Measurements from ENCODE around the gene C22orf39.

Gene C22orf39

DNA sequence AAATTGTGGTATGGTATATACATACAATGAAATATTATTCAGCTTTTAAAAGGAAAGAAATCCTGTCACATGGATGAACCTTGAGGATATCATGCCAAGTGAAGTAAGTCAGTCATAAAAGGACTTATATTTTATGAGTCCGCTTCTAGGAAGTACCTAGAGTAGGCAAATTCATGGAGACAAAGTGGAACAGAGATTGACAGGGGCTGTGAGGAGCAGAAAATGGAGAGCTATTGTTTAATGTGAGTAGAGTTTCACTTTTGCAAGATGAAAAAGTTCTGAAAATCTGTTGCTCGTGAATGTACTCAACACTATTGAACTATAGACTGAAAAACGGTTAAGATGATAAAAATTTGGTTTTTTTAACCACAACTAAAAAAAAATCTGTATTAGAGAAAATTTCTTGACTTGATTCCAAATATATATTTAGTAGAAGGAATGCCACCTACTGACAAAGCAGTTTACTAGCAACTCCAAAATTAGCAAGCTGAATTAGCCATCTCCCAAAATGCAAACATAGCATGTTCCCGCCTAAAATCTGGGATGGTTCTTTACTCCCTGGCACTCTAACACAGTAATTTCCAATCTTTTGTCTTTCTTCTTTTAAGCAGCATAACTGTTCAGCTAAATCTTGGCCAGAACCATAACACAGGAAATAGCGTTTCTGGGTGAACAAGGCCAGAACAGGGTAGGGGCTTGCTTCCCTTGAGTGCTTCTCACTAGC lies 30.0 kb upstream of the C22orf39 start:
- peak; percentile 15 for DNase-seq (ENCODE audit: low spot score)

DNA sequence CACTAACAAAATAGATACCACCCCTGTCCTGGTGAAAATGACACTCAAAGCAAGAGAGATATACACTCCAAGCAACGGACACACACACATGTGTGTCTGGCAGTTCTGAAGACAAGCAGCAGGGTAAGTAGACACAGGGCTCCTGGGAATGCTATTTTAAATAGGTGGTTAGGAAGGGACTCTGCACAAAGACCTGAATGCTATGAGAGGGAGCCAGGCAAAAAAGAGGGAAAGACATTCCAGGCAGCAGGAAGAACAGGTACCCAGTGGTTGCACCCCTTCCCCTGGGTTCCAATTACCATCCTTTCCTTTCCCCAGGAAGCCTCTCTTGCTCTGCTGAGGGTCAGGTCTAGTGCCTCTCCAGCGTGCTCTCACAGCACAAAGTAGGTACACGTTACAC lies 28.5 kb upstream of the C22orf39 start:
- DNase-seq (ENCODE audit: low spot score), result no peak

DNA sequence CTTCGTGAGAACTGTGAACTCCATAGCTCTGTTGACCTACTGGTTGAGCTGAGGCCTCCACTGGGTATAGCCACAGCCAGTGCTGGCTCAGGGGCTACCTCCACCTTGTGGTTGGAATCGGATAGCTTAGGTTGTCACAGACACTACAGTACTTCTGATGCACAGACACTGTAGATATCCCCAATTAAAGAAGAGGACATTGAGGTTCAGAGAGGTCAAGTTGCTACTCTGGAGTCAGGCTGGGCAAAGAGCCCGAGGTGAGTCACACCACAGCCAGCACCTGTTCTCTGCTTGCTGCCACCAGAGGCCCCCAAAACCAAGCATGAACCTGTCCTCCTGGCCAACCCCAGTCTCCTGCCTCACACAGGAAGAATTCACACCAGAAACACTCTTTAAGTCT lies 26.1 kb upstream of the C22orf39 start:
- no peak for DNase-seq (ENCODE audit: low spot score)

DNA sequence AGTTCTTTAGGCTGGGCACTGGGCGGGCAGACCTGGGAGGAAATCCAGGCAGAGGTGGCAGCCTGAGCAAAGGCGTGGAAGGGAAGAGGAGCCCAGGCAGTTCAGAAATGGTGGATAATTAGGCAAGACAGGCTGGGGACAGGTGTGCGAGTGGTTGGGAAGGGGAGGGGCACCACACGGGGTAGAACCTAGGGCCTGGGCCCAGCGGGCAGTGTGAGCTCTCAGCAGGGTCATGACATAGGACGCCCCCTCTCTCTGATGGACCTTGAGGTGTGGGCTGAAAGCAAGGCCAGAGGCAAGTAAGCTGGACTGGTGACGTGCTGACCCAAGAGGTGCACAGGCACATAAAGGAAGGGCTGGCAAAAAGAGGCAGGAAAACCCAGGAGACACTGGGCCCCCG lies 24.7 kb upstream of the C22orf39 start:
- DNase-seq (ENCODE audit: low spot score), result no peak

DNA sequence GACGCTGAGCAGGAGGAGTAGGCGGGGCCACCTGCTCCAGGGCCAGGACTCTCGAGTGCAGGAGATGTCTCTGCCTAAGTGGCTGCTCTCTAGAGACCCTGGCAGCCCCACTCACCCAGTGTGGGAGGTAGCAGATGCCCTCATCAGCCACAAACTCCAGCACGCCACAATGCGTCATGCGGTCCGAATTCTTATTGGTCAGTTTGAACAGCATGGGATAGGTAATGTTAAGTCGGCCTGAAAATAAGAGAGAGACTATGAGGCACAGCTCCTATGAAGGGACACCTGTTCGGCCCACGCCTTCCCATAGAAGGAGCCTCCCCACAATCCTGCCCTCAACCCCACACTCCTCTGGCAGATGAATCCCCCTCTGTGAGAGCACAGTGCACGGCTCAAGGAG lies 24.1 kb upstream of the C22orf39 start:
- no peak for DNase-seq (ENCODE audit: low spot score)

DNA sequence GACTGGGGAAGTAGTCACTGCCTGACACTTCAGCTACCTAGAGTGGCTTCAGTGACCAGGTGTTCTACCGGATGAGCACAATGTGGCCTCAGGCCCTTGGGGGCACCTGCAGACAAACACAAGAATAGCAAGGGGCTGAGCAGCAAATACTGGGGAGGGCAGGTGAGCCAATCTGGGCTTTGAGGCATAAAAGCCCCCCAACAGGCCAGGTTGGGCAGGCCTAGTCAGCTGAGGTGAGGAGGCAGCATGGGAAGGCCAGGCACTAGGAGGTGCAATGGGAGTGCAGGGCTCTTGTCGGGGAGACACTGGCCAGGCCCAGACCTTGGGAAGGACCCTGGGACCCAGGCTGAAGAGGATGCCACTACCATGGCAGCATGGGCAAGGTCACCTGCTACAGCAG lies 22.5 kb upstream of the C22orf39 start:
- DNase-seq (ENCODE audit: low spot score), result no peak

DNA sequence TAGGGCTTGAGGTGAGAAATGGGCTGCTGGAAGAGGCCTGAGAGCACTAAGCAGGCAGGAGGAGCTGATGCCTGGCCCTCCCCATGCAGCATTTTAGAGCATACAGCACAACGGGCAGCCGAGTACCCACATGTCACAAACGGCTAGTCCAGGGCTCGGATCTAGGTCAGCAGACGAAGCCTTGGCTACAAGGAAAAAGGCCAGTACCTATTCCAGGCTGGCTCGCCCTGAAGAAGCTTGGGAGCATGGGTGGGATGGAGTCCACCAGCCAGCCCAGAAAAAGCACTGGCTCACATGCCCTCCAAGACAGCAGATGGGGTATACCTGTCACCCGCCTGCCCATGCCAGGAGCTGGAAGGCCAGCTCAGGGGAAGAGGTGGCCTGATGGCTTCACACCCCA lies 21.9 kb upstream of the C22orf39 start:
- no peak for DNase-seq (ENCODE audit: low spot score)

DNA sequence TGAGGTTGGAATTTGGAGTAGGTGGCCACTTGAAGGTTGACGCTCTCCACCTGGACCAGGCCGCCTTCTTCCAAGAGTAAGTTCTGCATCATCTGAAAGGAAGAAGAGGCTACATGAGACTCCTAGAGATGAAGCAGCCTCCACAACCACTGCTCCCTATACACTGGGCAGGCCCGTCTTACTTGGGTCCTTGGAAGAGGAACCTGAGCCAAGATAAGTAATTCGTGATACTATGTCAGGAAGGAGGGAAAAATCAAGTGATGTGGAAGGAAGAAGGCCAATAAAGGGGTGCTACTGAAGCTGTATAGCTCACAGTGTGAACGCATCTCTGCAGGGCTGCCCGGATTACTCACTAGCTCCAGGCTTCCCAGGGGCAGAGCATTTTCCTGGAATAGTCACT lies 20.4 kb upstream of the C22orf39 start:
- no peak for DNase-seq (ENCODE audit: low spot score)

DNA sequence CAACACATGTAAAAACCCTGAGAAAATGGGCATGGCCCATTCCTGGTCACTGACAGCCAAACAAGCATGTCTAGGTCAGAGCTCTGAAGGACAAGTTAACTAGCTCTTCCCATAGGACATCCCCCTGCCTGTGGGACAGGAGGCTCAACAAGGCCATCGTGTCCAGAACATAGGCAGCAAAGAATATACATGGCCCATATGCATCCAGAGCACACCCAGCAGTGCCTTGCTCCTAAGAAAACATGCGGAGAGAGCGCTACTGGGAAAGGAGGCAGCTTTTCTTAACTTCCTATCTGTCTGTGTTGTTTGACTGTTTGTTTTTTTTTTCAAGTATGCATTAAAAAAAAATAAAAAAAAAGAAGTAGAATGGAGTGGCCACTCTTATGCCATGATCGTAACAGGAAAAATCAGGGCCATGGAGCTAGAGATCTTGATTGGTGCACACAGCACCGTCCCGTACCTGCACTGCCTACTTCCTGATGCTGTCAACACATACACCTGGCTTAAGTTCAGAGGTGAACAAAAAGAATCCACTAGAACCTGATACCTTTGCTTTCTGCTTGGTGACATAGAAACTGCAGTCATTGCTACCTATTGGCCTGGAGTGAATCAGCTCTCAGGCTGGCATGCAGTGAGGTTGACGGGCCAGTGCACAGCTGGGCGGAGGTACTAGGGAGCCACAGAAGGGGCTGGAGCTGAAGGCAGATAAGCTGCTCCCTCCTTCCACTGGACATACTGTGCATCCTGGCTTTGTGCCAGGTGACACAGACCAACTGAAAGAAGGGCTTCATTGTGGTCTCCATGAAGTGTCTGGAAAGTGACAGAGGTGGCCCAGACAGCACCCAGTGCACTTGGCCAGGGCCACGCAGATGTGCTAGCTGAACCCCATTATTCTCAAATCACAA lies 19.6 kb upstream of the C22orf39 start:
- DNase-seq (ENCODE audit: low spot score), result no peak

DNA sequence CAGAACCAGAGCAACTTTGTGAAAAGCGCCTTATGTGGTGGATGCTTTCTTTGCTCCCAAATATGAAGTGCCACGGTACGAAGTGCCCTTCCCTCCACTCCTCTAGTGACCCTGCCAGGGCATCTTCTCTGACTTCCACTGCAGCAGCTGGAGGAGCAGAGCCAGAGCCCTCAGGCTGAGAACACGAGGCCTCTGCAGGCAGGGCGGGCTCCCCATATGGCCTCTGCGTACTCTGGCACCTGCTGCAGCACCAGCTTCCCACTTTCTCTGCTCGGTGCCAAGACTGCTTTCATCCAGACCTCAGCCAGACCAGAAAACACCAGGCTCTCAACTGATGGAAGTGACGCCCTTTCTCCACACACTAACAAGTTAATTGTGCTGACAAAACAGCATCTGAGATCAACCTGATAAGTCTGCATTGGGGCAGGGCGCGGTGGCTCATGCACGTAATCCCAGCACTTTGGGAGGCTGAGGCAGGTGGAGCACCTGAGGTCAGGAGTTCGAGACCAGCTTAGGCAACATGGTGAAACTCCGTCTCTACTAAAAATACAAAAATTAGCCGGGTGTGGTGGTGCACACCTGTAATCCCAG lies 18.7 kb upstream of the C22orf39 start:
- DNase-seq (ENCODE audit: low spot score), result no peak

DNA sequence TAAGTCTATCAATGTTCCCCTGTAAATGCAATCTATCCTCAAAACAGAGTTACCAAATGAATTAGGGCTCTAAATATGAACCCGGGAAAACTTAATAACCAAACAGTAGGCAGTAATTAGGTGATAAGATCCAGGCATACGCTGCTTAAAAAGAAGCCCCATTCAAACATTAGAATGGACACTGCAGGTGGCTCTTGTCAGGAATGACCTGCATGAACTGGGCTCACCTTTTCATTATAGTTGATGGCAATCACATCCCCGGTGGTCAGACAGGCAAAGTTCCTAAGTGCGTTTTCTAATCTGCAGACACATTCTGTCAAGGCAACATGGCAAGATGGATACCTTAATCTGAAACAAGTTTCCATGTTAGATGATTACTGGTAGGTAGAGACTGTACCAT lies 17.5 kb upstream of the C22orf39 start:
- no peak for DNase-seq (ENCODE audit: low spot score)

DNA sequence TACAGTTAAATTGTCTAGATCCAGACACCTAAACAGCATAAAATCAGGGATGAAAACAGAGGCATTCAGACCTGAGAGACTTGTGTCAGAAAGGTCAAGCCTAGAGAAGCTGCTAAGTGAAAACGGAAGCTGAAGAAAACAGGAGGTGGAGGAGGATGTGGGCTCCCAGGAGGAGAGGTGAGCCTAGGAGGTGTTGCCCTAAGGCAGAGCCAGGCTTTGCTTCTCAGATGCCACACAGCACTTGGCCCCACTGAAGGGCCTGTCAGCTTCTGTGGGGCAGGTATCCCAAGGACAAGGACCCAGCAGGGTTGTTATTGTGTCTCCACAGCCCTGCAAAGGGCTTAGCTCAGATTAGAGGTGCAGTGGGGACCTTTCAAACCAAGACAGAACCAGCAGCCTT lies 17.0 kb upstream of the C22orf39 start:
- DNase-seq (ENCODE audit: low spot score), result no peak

DNA sequence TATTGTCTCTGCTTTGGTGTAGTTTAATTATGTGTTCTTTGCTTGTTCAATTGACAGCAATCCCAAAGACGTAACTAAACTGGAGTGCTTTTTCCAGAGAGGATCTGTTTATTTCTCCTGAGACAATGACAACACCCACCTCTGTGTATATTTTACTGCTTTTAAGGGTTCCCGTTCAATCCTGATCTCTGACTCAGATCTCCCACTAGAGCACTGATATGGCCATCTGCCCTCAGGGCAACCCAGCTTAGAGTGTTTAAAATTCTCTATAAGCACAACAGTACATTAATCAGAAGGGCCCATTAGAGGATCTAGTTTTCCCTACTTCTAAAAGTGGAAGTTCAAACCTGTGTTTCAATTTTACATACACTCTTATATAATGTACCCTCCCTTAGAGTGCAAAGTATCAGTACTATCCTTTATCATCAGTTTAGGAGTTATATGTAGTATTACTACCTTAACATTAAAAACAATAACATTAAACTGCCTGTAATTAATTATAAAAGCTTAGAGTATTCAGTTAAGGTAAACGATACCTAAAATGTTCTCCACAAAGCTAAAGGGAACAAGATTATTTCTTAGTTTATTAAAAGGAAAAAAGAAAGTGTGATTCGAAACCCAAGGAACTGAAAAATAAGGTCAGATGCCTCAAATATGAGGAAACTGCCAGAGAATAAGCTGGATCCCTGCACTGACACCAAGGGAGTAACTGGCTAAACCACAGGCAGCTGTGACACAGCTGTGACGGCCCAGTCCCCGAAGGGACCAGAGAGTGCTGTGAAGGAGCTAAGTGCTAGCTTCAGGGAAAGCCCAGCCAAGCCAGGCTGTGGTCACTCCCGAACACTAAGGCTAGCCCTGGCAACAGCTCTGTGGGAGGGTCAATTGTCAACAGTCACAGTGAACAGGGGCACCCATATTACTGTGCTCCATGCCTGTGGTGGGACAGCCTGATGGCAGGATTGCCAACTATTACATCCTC lies 16.3 kb upstream of the C22orf39 start:
- no peak for DNase-seq (ENCODE audit: low spot score)

DNA sequence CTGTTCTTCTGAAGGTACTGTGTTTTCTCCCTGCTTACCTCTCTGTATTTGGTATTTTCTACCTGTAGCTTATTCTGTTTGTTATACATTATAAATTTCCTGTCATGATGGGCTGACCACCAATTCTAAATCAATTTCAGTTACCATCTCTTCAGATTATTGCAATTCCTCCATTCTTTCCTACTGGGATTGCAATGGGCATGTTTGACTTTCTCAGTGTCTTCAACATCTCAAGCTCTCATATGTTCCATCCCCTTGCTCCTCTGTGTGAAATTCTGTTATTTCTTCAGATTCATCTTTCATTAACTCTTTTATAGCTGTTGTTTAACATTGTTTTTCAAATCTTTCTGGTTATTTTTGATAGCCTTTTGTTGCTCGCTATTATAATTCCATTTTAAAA lies 15.5 kb upstream of the C22orf39 start:
- DNase-seq (ENCODE audit: low spot score), result no peak

DNA sequence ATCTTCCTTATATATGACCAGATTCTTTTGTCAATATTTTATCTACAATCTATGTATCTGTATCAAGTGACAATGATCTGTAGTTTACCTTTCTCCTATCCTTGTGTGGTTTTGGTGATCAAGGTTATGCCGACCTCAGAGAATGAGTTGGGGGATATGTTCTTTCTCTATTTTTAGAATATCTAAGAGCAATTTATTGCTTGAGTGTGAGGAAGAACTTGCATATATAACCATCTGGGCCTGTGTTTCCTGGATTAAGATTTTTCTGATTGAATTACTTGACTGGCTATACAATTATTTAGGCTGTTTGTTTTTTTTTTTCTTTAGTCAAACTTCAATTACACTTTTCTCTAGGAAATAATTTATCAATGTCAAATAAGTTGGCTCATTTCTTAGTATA lies 14.0 kb upstream of the C22orf39 start:
- no peak for DNase-seq (ENCODE audit: low spot score)

DNA sequence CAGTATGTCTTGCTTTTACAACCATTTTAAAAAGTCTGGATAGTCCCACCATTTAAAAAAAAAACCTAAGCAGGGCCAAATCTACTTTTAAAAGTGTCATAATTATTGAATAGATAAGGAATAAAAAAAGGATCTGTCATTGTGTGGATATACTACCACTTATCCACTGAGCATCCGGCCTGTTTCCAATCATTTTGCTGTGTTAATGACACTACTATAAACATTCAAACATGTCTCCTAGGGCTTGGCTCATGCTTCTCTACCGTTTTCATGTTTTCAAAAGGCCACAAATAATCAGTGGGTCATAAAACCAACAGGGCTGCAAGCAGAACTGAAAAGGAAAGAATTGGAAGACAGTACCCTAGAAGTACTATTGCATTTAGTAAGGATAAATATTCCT lies 12.5 kb upstream of the C22orf39 start:
- no peak for DNase-seq (ENCODE audit: low spot score)

DNA sequence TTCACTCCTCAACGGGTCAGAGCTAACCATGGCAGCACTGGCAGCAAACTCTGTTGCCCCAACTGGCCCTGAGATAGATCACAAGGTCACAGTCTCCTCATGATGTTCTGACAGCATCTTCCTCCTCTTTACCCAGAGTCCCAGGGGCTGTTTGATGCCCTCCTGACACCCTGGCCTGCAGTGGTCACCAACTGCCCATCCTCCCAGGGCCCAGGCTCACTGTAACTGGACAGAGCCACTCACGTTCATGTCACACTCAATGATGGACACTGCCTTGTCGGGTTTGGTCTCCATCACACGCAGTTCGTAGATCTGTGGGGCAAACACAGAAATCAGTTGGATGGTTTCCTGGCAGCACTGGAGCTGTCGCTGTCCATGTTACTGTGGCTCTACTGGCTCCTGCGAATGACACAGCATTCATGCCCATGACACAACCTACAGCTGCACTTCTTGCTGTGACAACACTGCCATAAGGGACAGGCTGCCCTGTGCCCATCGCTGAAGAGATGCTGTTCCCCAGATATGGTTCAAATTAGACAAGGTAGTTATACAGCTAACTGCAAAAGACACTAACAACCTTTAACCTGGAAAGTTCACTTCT lies 10.4 kb upstream of the C22orf39 start:
- no peak for DNase-seq (ENCODE audit: low spot score)

DNA sequence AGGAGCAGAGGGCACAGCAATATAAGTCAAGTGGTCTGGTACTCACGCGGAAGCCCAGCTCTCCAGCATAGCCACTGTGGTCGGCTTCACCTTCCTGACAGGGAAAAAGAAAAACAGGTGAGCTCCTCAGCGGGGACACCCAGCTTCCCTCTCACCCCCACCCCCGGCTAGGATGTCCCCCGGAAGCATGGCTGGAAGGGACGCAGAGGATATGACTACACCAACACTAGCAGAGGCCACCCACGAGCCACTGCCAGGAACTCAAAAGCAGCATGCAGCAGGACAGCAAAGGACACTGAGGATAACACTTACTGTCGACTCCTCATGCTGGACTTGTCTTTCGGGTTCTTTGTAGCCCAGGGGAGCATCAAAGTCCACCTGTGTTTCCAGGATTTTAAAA lies 9.0 kb upstream of the C22orf39 start:
- no peak for DNase-seq (ENCODE audit: low spot score)

DNA sequence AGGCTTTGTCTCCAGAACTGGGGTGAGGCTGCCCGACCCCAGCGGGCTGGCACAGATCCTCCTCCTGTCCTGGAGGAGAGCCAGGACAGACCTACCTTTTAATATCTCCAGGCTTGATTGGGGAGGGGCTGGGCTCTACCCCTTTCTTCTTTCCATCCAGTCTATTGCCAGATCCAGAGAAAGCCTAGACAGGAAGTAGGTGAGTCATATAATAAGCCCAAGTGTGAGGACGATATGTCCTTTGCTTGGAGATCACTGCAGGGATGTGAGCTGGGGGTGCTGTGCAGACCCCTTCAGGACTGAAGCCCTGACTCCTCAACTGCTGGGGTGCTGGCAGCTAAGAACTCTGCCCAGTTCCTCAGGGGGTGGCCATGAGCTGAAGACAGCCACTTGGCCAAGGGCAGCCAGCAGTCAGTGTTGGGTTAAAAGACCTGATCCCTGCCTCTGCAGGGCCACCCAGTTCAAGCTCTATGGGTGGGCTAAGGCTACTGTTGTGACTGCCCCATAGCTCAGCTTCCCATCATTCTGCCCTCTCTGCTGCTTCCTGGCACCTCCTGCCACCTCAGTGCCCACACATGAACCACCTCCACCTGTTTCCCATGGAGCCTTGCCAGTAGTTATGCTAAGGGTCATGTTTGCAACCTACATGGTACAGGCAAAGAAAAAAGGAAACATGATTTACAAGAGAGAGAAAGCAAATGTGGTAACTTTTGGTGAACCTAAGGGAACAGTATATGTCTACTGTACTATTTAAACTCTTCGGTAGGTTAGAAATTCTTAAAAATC lies 8.3 kb upstream of the C22orf39 start:
- DNase-seq (ENCODE audit: low spot score), result no peak

DNA sequence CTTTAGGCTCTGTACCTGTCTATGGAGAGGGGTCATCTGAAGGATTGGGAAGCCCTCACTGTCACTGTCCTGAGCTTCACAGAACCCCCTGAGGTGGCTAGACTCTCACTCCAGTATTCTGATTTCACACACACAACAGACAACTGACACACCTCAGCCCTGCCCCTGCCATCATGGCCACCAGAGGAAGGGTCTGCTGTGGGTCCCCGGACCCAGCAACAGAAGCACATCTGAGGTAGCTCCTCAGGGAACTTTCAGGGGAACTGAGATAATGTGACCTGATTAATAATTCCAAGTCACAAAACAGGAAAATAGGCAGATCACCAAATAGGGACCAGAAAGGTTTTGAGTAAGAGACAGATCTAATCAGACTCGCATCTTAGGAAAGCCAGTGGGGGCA lies 7.5 kb upstream of the C22orf39 start:
- no peak for DNase-seq (ENCODE audit: low spot score)

DNA sequence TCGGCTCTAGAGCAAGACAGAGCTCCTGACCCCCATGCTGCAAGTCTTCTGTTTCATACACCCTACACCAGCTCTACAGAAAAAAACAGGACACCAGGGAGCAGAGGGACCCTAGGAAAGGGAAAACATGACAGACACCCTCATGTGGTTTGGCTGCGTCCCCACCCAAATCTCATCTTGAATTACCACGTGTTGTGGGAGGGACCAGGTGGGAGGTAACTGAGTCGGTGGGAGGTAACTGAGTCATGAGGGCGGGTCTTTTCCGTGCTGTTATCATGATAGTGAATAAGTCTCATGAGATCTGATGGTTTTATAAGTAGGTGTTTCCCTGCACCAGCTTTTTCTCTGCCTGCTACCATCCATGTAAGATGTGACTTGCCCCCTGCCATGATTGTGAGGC lies 6.6 kb upstream of the C22orf39 start:
- no peak for DNase-seq (ENCODE audit: low spot score)

Measured in CD4-positive, alpha-beta T cell treated with Interleukin-2 at 100 ng/mL for 4 hours (primary cell).